ENCODE results near the gene ULBP2.

- TF ChIP-seq, protein P1, sequence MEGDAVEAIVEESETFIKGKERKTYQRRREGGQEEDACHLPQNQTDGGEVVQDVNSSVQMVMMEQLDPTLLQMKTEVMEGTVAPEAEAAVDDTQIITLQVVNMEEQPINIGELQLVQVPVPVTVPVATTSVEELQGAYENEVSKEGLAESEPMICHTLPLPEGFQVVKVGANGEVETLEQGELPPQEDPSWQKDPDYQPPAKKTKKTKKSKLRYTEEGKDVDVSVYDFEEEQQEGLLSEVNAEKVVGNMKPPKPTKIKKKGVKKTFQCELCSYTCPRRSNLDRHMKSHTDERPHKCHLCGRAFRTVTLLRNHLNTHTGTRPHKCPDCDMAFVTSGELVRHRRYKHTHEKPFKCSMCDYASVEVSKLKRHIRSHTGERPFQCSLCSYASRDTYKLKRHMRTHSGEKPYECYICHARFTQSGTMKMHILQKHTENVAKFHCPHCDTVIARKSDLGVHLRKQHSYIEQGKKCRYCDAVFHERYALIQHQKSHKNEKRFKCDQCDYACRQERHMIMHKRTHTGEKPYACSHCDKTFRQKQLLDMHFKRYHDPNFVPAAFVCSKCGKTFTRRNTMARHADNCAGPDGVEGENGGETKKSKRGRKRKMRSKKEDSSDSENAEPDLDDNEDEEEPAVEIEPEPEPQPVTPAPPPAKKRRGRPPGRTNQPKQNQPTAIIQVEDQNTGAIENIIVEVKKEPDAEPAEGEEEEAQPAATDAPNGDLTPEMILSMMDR (IDR thresholded peaks at IDR 0.05), result no peak
- TF ChIP-seq ZFX (IDR thresholded peaks at IDR 0.05; ENCODE audit: borderline replicate concordance), result no peak
Observed at GRCh38 chr6:149990661-149991471, 49.1 kb downstream of the ULBP2 start.
